Karpas-422 (cell line): ENCODE results near the gene POU2AF1. TPM values are rescaled to one million over a fixed set of nuclear protein-coding genes. Genes with fewer than 3 reads are reported as not detected.

Experiments
- DNase-seq: peaks from one replicate; pipeline ENCODE4 v3.0.0-alpha.2; 2015
- H2AFZ ChIP-seq: fragments of 200-600 bp; sonication (generic); 2 replicates; pipeline ENCODE4 v1.6.1; 2014; ENCODE audit warnings: antibody characterized with exemption, low read length, mixed read lengths
- H3K27ac ChIP-seq: fragments of 200-600 bp; sonication (generic); 2 replicates; pipeline ENCODE4 v1.5.1; 2014; ENCODE audit warnings: mild to moderate bottlenecking, low read length, moderate library complexity
- H3K27me3 ChIP-seq: fragments of 200-600 bp; sonication (generic); 2 replicates; pipeline ENCODE4 v1.6.1; 2014; ENCODE audit warnings: low read length, mixed read lengths
- H3K36me3 ChIP-seq: fragments of 200-600 bp; sonication (generic); 2 replicates; pipeline ENCODE4 v1.6.1; 2014; ENCODE audit warnings: low read length, mixed read lengths; ENCODE audit not compliant: insufficient read depth
- H3K4me1 ChIP-seq: fragments of 200-600 bp; sonication (generic); 2 replicates; pipeline ENCODE4 v1.6.1; 2014; ENCODE audit warnings: mild to moderate bottlenecking, low read length, mixed read lengths
- H3K4me2 ChIP-seq: fragments of 200-600 bp; sonication (generic); 2 replicates; pipeline ENCODE4 v1.6.1; 2014; ENCODE audit warnings: low read length, low read depth, mild to moderate bottlenecking; ENCODE audit not compliant: poor library complexity, severe bottlenecking
- H3K4me3 ChIP-seq: fragments of 200-600 bp; sonication (generic); 2 replicates; pipeline ENCODE4 v1.5.1; 2014; ENCODE audit warnings: mild to moderate bottlenecking, antibody characterized with exemption, low read length, mixed read lengths
- H3K79me2 ChIP-seq: fragments of 200-600 bp; sonication (generic); 2 replicates; pipeline ENCODE4 v1.6.1; 2014; ENCODE audit warnings: mild to moderate bottlenecking, low read length, mixed read lengths
- H3K9ac ChIP-seq: fragments of 200-600 bp; sonication (generic); 2 replicates; pipeline ENCODE4 v1.6.0; 2014; ENCODE audit warnings: low read length
- H3K9me2 ChIP-seq: fragments of 200-600 bp; sonication (generic), shearing (Covaris generic); replicated peaks from 2 replicates; pipeline ENCODE4 v1.6.0; 2014; ENCODE audit warnings: mild to moderate bottlenecking, low read length, moderate library complexity; ENCODE audit not compliant: insufficient read depth
- H3K9me3 ChIP-seq: fragments of 300-700, 200-600 bp; sonication (generic); 2 replicates; pipeline ENCODE4 v1.6.1; 2014; ENCODE audit warnings: low read length, mixed read lengths
- H4K20me1 ChIP-seq: fragments of 200-600 bp; sonication (generic); 2 replicates; pipeline ENCODE4 v1.6.1; 2014; ENCODE audit warnings: mild to moderate bottlenecking, antibody characterized with exemption, low read length, low read depth; ENCODE audit not compliant: insufficient read depth
- total RNA-seq: library from RNA; depleted of rRNA; stranded (reverse); fragments of >200 nt; shearing (Covaris generic); gene quantifications from 2 replicates; pipeline ENCODE4 v1.2.3, GENCODE V29; 2014; ENCODE audit warnings: low replicate concordance

The POU2AF1 gene
- total RNA-seq, 1 experiment from 2014 or later: 894 TPM

DNA sequence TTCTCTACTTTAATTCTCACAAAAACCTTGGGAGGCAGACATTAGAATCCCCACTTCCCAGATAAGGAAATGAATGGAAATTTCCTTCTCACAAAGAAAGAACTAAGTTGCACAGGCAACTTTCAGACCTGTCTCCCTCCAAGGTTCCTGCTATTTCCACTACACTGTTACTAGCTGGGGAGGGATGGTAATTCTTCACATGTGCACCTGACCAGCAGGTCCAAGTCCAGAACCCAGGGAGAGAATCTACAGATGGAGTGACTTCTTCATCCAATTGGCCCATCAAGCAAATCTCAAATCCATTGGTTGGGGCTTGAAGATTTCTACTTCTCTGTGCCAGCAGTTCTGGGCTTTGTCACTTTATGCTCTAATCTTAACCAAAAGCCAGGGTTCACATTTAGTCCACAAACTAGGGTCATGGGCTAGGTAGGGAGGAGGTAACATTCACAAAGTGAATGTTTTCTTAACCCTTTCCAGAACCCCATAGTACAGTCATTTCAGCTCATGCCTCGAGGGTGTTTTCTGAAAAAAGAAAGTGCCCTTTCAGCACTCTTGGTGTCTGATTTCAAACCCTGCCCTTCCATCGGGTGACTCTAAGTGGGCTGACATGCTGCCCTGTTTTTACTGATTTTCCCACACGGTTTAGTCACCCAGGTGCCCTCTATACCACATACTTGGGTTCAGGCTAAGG, 2.7 kb downstream of the POU2AF1 start:
- Histone ChIP-seq H3K9me3 (no peaks in the 10 kb centered on the region), H3K36me3 (peaks cover 65% of the 10 kb centered on the region), H4K20me1 (peaks cover 39% of the 10 kb centered on the region; the same call in 1 of the 2 replicates), H3K4me3 (peak overlapping the region; percentile 60), H3K27ac (peak overlapping the region; percentile 76), H3K9me2 (no peaks in the 10 kb centered on the region), H3K79me2 (peaks cover 88% of the 10 kb centered on the region), H3K4me1 (peaks cover 96% of the 10 kb centered on the region), H2AFZ (peak overlapping the region; percentile 0; the same call in 1 of the 2 replicates), H3K9ac (peak overlapping the region; percentile 68), H3K27me3 (no peaks in the 10 kb centered on the region), H3K4me2 (peak overlapping the region; percentile 68)
- DNase-seq: peak; percentile 89

DNA sequence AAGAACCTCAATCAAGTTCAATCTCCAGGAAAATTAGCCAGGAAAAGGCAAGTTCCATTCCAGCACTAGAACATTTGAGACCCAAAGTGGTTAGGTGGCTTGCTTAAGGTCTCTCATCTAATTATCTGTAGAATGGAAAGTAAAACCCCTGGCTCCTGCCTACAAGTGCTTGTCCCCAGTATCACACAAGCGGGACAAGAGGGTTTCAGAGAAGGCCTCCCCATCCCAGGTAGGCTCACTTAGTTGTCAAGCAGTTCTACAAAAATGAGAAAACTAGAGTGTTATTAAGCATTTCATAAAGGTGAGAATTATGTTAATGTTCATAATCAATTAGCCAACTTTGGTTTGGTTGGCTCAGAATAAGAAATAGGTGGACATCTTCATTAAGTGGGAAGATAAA, 5.5 kb downstream of the POU2AF1 start:
- Histone ChIP-seq H2AFZ (no peak overlapping the region), H3K36me3 (peaks cover 93% of the 10 kb centered on the region), H3K9me3 (no peaks in the 10 kb centered on the region), H3K4me3 (peak overlapping the region; percentile 0; the same call in 1 of the 2 replicates), H3K27me3 (no peaks in the 10 kb centered on the region), H3K9me2 (no peaks in the 10 kb centered on the region), H3K79me2 (peaks cover 98% of the 10 kb centered on the region), H3K4me1 (peaks cover 98% of the 10 kb centered on the region), H3K27ac (peak overlapping the region; percentile 44), H4K20me1 (peaks cover 67% of the 10 kb centered on the region), H3K9ac (peak overlapping the region; percentile 10), H3K4me2 (peak overlapping the region; percentile 27)
- DNase-seq: peak; percentile 86

DNA sequence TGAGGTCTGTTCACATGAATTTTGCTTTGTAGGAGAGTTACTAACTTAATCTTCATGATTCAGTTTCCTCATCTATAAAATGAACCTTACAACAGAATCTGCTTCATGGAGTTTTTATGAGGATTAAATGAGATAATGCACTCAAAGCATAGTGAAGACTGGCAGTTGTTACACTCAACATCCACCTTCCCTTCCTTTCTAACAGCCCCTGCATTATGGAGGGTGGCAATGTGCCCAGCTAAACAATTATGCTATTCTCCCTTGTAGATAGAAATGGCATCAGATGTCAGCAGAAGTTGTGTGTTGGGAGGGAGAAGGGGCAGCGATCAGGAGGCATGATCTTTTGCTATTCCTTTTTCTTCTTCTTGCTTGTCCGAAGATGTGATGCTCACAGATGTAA, 6.5 kb downstream of the POU2AF1 start:
- Histone ChIP-seq H3K9ac (peak overlapping the region; percentile 10), H3K27ac (peak overlapping the region; percentile 44), H3K9me3 (no peaks in the 10 kb centered on the region), H3K4me2 (peak overlapping the region; percentile 27), H3K36me3 (peaks cover 94% of the 10 kb centered on the region), H3K9me2 (no peaks in the 10 kb centered on the region), H3K4me3 (peak overlapping the region; percentile 0; the same call in 1 of the 2 replicates), H3K79me2 (peaks cover 98% of the 10 kb centered on the region), H3K4me1 (peaks cover 98% of the 10 kb centered on the region), H2AFZ (no peak overlapping the region), H3K27me3 (no peaks in the 10 kb centered on the region), H4K20me1 (peaks cover 77% of the 10 kb centered on the region)
- no peak for DNase-seq

DNA sequence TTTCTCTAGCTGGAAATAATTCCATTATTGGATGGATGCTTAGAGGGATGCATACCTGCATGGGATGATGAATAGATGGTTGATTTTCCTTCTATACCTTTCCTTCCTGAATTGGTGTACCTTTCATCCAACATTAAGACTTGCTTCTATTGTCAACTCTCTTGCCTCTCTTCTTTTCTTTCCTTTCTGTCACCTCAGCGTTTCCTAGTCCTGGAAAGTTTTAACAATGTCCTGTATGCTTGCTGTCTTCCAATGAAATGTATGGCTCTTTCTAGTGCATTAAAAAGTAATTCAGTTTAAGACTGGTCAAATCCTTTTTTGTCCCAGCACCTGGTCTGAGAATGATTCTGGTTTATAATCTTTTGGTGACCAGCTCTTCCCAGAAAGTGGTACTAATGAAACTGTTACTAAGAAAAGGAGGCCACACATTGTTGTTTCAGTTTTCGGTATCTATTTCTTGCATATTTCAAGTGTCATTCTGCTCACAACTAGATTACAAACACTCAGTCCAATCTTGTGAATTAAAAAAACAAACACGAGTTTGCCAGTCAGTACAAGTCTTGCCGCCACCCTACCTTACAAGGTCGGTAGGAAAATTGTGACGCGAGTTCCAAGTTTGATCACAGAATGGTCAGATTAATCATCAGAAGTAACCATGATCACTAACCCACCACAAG, 8.0 kb downstream of the POU2AF1 start:
- Histone ChIP-seq H3K36me3 (peaks cover 96% of the 10 kb centered on the region), H2AFZ (no peak overlapping the region), H3K79me2 (peaks cover 98% of the 10 kb centered on the region), H3K9me2 (no peaks in the 10 kb centered on the region), H3K4me1 (peaks cover 98% of the 10 kb centered on the region), H3K4me3 (no peak overlapping the region), H3K9me3 (no peaks in the 10 kb centered on the region), H3K27ac (peak overlapping the region; percentile 44), H4K20me1 (peaks cover 85% of the 10 kb centered on the region), H3K27me3 (no peaks in the 10 kb centered on the region), H3K4me2 (peak overlapping the region; percentile 27), H3K9ac (no peak overlapping the region; the same call in 1 of the 2 replicates)
- peak; percentile 65 for DNase-seq

DNA sequence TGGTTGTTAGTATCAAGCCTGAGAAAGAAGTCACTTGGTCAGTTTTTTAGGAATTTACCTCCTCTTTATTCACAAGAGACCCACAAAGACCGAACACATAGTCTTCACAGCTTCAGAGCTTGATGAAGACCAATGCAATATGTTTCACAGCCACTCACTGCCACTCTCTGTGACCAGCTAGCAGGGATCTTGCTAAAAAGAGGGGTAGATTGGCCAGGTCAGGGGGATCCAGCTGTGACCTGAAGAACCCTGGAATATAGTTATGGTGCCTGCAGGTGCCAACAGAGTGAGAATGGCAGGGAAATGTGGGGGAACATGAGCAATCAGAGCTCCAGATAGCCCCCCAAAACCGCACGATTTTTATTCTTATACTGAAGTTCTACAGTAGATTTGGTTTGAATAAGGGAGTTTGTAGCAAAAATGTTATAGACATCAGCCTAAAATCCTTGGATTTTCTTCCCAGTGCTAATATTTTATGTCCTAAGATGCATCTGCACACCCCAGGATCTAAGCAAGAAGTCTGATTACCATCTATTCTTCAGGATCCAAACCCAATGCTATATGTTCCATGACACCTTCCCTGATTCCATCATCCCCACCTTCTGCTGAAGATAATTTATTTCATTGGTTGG, 8.7 kb downstream of the POU2AF1 start:
- H3K27me3 ChIP-seq: no peaks in the 10 kb centered on the region
- peaks cover 97% of the 10 kb centered on the region for H3K36me3 ChIP-seq
- H4K20me1 ChIP-seq: peaks cover 84% of the 10 kb centered on the region
- peaks cover 98% of the 10 kb centered on the region for H3K79me2 ChIP-seq
- H3K4me1 ChIP-seq: peaks cover 98% of the 10 kb centered on the region
- no peak overlapping the region for H3K9ac ChIP-seq
- H3K4me2 ChIP-seq: no peak overlapping the region
- no peak overlapping the region for H3K4me3 ChIP-seq
- peak; percentile 66 for DNase-seq
- peak overlapping the region; percentile 44; the same call in 1 of the 2 replicates for H3K27ac ChIP-seq
- no peak overlapping the region for H2AFZ ChIP-seq
- H3K9me3 ChIP-seq: no peaks in the 10 kb centered on the region
- no peaks in the 10 kb centered on the region for H3K9me2 ChIP-seq

DNA sequence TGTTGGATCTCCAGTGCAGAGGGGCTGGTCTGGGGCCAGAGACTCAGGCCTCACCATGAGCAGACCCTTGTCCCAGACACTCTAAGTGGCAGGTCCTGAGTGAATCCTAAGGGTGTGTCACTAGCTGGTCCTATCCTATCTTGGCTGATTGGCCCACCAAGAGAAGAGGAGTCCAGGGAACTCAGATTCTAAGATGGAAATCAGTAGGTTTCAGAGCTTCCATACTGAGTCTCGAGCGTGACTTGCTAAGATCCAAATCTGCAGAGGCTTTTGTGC, 10.9 kb downstream of the POU2AF1 start:
- Histone ChIP-seq H3K9ac (0 out of 2 replicates have a peak overlapping the region, but pooled peaks have one; percentile 0), H3K27ac (peak overlapping the region; percentile 7), H4K20me1 (peaks cover 94% of the 10 kb centered on the region), H3K9me2 (no peaks in the 10 kb centered on the region), H3K27me3 (no peaks in the 10 kb centered on the region), H3K79me2 (peaks cover 98% of the 10 kb centered on the region), H3K4me2 (peak overlapping the region; percentile 0), H2AFZ (no peak overlapping the region), H3K36me3 (peaks cover 99% of the 10 kb centered on the region), H3K4me3 (no peak overlapping the region), H3K9me3 (no peaks in the 10 kb centered on the region), H3K4me1 (peaks cover 98% of the 10 kb centered on the region)
- DNase-seq: peak; percentile 66

DNA sequence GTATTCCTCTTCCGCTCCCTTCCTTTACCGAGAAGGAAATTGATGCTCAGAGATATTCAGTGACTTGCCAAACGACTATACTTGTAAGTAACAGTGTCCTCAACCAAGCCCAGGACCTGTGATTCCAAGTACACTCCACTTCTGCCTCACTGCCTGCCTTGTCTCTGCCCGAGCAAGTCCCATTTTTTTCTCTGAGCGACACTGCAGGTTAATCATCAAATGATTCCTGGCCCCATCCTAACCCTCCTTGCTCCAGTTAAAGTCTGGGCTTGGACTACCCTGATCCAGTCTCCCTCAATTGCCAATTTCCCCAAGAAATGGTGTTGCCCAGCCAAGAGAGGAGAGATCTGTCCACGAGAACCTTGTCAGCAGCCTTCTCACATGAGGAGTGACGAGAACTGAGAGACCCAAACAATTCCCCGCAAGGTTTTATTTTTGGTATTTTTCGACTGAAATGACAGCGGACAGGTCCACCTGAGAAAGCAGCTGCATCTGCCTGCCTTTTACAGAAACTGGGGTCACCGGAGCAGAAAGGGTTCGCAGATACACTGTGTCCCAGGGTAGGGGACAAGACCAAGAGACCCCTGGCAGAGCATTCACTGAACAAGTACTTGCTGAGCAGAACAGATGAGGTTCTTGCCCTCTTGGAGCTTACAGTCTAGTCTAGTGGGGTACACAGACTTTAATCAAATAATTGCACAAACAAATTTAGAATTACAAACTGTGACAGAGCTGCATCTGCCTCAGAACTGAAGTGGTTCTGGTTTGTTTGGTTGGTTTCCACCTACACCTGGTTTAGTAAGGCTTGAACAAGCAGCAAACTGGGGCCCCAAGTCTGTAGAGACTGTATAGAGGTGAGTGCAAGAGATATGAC, 11.4 kb downstream of the POU2AF1 start:
- Histone ChIP-seq H3K4me2 (peak overlapping the region; percentile 0), H3K9me2 (no peaks in the 10 kb centered on the region), H4K20me1 (peaks cover 97% of the 10 kb centered on the region), H3K27me3 (no peaks in the 10 kb centered on the region), H3K4me1 (peaks cover 98% of the 10 kb centered on the region), H3K4me3 (no peak overlapping the region), H3K9ac (0 out of 2 replicates have a peak overlapping the region, but pooled peaks have one; percentile 0), H3K79me2 (peaks cover 98% of the 10 kb centered on the region), H3K36me3 (peaks cover 99% of the 10 kb centered on the region), H3K9me3 (no peaks in the 10 kb centered on the region), H2AFZ (no peak overlapping the region), H3K27ac (peak overlapping the region; percentile 7)
- DNase-seq: peak; percentile 67
